ENCODE results near the gene HTR5A. TPM values are rescaled to one million over a fixed set of nuclear protein-coding genes. Genes with fewer than 3 reads are reported as not detected.

Gene HTR5A
- not detected in 2 replicates for total RNA-seq

DNA sequence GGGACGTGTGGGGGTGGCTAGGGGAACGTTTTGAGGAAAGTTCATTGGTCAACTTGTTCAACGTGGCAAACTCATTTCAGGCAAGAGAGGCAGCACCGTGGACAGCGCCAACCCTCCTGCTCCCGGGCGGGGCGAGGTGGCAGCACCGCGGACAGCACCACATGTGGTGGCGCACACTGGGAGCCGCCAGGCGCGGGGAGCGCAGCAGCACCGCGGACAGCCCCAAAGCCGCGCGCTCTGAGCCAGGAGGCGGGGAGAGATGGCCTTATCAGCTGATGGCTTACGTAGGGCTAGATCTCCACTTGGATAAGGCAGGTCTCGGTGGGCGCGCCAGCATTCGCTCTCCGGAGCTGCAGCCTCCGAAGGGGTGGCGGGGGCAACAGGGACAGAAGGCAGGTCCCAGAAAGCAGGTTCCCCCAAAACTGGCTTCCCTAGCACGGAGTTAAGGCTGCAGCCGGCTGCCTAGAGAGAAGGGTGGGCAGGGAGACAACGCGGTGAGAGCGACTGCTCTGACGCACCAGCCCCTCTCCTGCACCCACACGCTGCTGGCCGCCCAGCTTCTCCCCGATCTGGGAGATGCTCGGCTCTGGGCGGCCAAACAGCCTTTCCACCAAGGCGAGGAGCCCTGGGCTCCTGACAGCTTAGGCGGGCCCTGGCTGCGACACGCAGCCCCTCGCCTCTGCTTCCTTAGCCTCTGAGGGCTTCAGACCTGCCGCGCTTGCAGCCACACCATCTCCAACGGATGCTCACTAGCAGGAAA lies at the start of gene HTR5A:
Gene HTR5A, plus strand, starts transcription at position 333 of the 760 bp plus-strand sequence. CDS start 576 bp downstream, outside the sequence.

Small RNAs within 50 kb of the gene (small RNA-seq; reads per million reads assigned to genes)
- not detected for gene AC092628.1

Other genes starting within 250 kb of the HTR5A start
- gene PAXIP1, start 67.2 kb upstream of the HTR5A start, total RNA-seq, result 8.8 and 10.6 TPM in 2 replicates
- gene INSIG1, start 227.6 kb downstream of the HTR5A start, total RNA-seq, result 35.9 and 104 TPM in 2 replicates